Neuron (in vitro differentiated cells): Measurements from ENCODE around the gene UQCC3.
"Not testable (repeated sequence)": the region's sequence is repeated elsewhere in the genome, so short reads cannot be mapped to it uniquely, and the experiment has no call there.

ENCODE experiments used
- H2AFZ ChIP-seq: one replicate; pipeline ENCODE4 v1.6.1; 2013; ENCODE audit warnings: low read depth, mild to moderate bottlenecking, inconsistent platforms, low read length, moderate library complexity
- H3K27me3 ChIP-seq: one replicate; pipeline ENCODE4 v1.6.1; 2013; ENCODE audit warnings: low read length; ENCODE audit not compliant: insufficient read depth
- H3K36me3 ChIP-seq: one replicate; pipeline ENCODE4 v1.6.1; 2013; ENCODE audit warnings: low read length; ENCODE audit not compliant: insufficient read depth
- H3K4me1 ChIP-seq: one replicate; pipeline ENCODE4 v1.6.1; 2013; ENCODE audit warnings: low read length; ENCODE audit not compliant: insufficient read depth
- H3K4me3 ChIP-seq: 2 replicates; pipeline ENCODE4 v1.5.1; 2013; ENCODE audit warnings: mild to moderate bottlenecking, low read length, moderate library complexity
- H3K9me3 ChIP-seq: one replicate; pipeline ENCODE4 v1.6.1; 2013; ENCODE audit warnings: low read length

Gene UQCC3

DNA sequence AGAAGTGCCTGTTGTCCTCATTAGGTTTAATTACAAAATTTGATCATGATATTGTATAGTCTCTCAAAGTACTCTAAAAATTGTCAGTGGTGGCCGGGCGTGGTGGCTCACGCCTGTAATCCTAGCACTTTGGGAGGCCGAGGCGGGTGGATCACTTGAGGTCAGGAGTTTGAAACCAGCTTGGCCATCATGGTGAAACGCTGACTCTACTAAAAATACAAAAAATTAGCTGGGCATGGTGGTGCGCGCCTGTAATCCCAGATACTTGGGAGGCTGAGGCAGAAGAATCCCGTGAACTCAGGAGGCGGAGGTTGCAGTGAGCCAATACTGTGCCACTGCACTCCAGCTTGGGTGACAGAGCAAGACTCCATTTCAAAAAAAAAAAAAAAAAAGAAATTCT, 3.9 kb downstream of the UQCC3 start:
- Histone ChIP-seq H3K4me1 (peaks cover 35% of the 10 kb centered on the region), H3K36me3 (peaks cover 32% of the 10 kb centered on the region)
- H3K4me3 ChIP-seq, H3K9me3 ChIP-seq, H2AFZ ChIP-seq, H3K27me3 ChIP-seq: not testable (repeated sequence)

DNA sequence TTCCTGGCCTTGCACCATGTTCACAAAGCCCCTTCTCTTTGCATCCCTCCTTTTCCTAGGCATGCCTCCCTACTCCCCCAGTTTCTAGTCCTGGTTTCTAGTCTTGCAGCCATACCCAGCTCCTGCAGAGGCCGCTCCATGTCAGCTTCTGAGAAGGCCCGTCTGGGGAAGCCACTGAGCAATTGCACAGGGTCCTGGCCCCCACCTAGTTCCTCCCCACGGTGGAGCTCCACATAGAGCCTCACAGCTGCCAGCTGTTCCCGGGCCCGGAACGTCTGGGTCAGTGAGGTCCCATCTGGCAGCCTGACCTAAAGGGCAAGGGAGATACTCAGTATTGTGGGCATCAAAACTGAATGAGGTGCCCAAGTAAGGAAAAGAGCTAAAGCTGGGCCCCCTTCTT, 5.2 kb downstream of the UQCC3 start:
- Histone ChIP-seq H3K9me3 (no peaks in the 10 kb centered on the region), H3K27me3 (no peaks in the 10 kb centered on the region), H2AFZ (no peak overlapping the region), H3K36me3 (peaks cover 32% of the 10 kb centered on the region), H3K4me3 (no peak overlapping the region), H3K4me1 (peaks cover 30% of the 10 kb centered on the region)

DNA sequence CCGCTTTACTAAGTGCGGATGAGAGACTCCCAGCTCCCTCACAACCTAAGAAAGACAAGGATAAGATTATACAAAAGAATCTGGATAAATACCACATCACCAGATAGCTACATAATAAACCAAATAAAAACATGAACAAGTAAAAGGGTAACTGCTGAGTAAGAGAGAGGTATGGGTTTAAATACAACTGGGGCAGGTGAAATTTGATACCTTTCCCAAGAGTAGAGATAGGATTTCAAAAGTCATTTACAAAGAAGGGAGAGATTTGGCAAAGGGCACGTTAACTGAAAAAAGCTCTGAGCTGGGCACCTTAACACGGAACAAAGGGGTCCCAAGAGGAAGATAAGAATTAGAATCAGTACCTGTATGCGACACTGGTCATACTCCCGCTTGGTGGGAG, 5.7 kb downstream of the UQCC3 start:
- Histone ChIP-seq H3K4me1 (peaks cover 25% of the 10 kb centered on the region), H3K9me3 (no peaks in the 10 kb centered on the region), H3K4me3 (peak overlapping the region; percentile 79), H3K36me3 (peaks cover 32% of the 10 kb centered on the region), H2AFZ (no peak overlapping the region), H3K27me3 (no peaks in the 10 kb centered on the region)

DNA sequence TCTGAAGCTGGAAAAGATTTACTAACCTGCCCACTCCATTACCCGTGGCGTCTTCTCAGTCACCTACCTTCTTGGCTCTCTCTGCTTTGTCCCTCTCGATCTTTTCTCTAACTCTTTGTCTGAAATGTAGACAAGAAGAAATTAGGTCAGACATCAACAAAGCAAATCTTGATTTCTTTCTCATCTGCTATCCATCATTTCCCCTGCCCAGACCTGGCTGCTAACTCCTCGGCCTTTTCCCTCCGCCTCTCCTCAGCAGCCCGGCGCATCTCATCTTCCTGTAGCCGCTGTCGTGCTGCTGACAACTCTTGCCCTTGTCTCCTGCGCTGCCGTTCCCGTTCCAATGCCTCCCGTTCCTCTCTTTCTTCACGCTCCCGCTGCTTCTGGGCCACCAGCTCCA, 6.2 kb downstream of the UQCC3 start:
- H3K9me3 ChIP-seq: no peaks in the 10 kb centered on the region
- H3K36me3 ChIP-seq: peaks cover 32% of the 10 kb centered on the region
- peak overlapping the region; percentile 79 for H3K4me3 ChIP-seq
- no peaks in the 10 kb centered on the region for H3K27me3 ChIP-seq
- H3K4me1 ChIP-seq: peaks cover 22% of the 10 kb centered on the region
- no peak overlapping the region for H2AFZ ChIP-seq

DNA sequence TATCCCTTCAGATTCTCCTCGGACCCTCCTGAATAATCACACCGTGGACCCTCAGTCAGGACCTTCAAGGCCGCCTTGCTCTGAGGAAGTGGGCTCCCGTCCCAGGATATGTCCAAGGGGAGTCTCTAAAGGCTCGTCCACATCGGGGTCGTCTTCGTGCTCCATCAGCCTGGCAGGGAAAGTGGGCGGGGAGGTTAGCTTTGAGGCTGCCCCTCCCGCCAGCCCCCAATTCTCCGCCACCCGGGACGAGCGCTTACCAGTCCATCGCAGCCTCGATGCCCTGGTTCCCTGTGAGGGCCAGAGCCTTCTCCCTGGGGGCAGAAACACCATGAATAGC, 6.9 kb downstream of the UQCC3 start:
- Histone ChIP-seq H3K4me3 (peak overlapping the region; percentile 79), H2AFZ (no peak overlapping the region), H3K27me3 (no peaks in the 10 kb centered on the region), H3K4me1 (peaks cover 22% of the 10 kb centered on the region), H3K36me3 (peaks cover 26% of the 10 kb centered on the region), H3K9me3 (no peaks in the 10 kb centered on the region)

DNA sequence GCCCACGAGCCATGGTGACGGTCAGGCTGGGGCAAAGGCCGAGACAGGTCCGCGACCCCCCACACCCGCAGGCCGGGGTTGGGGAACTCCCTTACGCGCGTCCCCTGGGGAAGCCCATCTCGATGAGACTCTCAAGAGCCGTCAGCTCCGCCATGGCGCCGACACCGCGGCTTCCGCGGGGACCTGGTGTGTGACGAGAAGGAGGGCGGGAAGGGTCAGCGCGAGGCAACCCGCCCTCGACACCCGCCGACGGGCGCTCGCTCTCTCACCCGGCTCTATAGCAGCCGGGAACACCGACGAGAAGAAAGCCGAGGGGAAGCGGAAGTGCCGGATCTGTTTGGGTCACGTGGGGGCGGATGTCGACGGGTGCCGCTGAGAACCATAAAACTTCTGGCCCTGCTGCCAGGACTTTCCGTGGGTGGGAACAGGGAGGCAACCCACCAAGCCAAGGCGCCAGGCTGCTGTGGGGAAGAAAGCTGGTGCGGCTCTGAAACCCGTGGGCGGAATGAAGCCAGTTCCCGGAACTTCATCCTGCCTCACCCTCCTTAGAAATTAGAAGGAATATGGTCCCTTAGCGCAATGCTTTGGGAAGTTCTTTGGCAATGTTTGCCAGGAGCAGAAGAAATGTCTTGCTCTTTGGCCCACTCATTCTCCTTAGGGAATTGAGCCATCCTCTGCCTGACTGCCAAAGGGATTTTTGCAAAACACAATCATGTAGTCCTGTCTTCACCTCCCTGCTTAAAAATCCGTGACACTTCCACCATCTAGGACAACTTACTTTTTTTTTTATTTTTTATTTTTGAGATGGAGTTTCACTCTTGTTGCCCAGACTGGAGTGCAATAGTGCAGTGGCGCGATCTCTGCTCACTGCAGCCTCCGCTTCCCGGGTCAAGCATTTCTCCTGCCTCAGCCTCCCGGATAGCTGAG, 7.6 kb downstream of the UQCC3 start, which contains the start of gene UBXN1:
TSS of gene UBXN1 (minus strand) at position 304 of the 927 bp plus-strand sequence. CDS start at position 154, 150 bp downstream.
- Histone ChIP-seq H3K9me3 (no peaks in the 10 kb centered on the region), H3K27me3 (no peaks in the 10 kb centered on the region), H2AFZ (peak within 1 kb of the TSS; percentile 27), H3K4me1 (peaks cover 22% of the 10 kb centered on the region), H3K36me3 (peaks cover 22% of the 10 kb centered on the region), H3K4me3 (peak within 1 kb of the TSS; percentile 79)

DNA sequence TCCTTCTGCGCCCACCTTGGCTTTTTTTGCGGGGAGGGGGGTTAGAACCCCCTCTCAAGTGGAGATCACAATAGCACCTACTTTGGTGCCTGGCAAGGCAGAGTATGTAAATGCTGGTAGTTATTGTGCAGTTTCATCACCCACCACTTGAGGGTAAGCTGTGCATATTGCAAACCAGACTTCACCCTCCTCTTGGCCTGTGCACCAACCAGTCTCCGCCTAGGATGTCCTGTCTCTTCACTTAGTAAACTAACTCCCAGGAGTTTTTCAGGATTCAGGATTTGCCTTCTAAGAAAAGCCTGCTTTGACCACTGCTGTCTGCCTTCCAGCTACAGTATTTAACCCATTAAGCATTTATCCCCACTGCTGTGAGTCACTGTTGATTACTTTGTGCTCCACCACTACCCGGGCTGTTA, 9.4 kb downstream of the UQCC3 start:
- peaks cover 22% of the 10 kb centered on the region for H3K4me1 ChIP-seq
- H3K27me3 ChIP-seq: no peaks in the 10 kb centered on the region
- H2AFZ ChIP-seq: peak overlapping the region; percentile 49
- H3K4me3 ChIP-seq: no peak overlapping the region
- H3K36me3 ChIP-seq: peaks cover 18% of the 10 kb centered on the region
- no peaks in the 10 kb centered on the region for H3K9me3 ChIP-seq

DNA sequence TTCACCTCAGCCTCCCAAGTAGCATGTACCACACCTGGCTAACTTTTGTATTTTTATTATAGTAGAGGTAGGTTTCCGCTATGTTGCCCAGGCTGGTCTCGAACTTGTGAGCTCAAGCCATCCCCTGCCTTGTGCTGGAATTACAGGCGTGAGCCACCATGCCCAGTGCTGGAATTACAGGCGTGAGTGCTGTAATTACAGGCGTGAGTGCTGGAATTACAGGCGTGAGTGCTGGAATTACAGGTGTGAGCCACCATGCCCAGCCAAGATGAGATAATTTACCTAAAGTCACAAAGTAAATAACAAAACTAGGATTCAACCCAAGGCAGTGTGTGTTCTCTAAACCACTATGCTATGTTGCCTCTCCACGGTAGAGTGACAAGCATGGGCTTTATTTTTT, 11.0 kb downstream of the UQCC3 start:
- Histone ChIP-seq H3K27me3 (no peaks in the 10 kb centered on the region), H3K4me1 (peaks cover 12% of the 10 kb centered on the region), H3K4me3 (no peak overlapping the region), H3K36me3 (peaks cover 5% of the 10 kb centered on the region), H2AFZ (no peak overlapping the region), H3K9me3 (no peaks in the 10 kb centered on the region)

DNA sequence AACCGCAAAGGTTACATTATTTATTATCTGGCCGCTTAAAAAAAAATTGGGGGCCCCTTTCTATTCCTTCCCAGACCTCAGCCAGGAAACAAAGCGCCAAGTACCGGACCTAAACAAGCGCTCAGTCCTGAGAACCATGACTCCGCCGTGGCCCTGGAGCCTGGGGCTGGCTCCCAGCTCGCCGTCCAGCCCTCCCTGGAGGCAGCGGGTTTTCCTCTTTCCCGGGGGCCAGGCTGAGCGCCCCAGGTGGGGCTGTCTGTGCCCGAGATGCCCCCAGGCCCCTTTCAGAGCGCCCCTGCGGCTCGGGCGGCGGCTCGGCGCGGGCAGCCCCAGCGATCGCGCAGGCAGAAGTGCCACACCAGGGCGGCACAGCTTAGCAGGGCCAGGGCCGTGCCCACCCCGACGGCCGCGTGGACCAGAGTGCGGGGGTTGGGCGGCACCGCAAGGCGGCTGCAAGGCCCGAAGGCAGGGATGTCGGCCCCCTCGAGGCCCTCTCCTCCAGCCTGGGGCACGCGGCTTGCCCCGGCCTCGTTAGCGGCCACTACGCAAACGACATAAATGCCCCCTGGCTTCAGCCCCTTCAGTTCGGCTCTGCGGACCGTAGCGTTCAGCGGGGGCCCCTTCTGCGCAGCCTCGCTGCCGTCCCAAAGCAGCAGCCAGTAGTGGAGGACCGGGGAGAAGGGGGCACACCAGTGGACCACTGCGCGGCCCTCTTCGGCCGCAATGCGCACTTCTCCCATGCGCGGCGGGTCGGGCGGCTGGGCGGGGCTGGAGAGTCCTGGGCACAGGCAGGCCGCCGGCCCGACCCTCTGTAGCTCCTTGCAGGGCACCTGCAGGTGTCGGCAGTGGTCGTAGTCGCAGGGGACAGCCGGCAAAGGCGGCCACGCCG, 16.3 kb downstream of the UQCC3 start:
- Histone ChIP-seq H3K9me3 (no peaks in the 10 kb centered on the region), H3K36me3 (peaks cover 28% of the 10 kb centered on the region), H3K27me3 (no peaks in the 10 kb centered on the region), H2AFZ (no peak overlapping the region), H3K4me3 (no peak overlapping the region), H3K4me1 (no peaks in the 10 kb centered on the region)

DNA sequence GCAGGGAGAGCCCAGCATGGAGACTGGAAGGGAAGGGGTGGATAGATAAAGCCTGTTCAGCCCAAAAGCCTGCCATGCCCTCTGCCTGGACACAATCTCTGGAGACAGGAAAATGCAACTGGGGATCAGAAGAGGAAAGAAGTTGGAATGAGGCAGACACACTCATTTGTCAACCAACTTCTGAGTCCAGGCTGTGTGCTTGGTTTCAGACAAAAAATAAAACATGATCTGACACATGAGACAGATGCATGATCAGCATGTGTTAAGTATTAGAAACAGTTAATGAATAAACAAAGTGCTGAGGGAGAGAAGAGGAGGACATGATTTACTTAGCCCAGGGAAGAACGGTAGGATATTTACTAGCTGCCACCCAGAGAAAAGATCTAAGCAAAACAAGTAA, 17.0 kb downstream of the UQCC3 start:
- Histone ChIP-seq H3K4me1 (no peaks in the 10 kb centered on the region), H3K36me3 (peaks cover 36% of the 10 kb centered on the region), H2AFZ (no peak overlapping the region), H3K4me3 (no peak overlapping the region), H3K27me3 (no peaks in the 10 kb centered on the region), H3K9me3 (no peaks in the 10 kb centered on the region)

DNA sequence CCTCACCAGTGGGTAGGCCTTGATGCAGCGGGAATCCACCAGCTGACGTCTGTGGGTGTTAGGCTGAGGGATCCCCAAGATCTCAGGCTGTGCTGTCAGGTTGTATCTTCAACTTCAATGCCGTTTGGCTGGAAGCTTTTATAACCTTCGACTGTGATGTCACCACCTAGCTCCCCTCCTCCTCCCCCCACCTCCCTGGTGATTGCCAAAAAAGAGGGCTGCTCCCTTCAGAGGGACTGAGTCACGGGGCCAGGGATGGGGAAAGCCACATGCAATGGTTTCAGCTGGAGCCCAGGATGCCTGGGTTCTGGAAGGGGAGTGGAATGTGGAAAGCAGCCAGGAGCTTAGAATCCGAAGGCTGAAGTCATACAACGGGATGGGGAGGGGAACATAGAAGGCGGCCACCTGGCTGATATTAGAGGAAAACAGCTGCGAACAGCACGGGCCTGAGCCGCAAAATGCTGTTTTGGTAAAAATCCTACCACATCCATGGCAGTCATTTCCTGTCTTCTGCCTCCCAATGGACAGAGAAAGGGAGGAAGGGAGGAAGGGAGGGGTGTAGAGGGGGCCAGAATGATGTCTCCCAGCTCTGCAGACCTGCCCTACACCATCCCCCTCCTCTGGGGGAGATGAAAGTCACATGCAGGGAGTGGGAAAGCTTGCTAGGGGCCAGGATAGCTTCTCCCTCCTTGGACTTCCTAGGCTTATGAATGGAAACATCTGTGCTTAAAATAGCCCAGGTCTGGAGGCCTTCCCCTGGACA, 18.1 kb downstream of the UQCC3 start, which contains the start of gene LRRN4CL:
TSS of gene LRRN4CL (minus strand) at position 110 of the 763 bp plus-strand sequence. CDS start 1,022 bp downstream, outside the sequence.
- peaks cover 43% of the 10 kb centered on the region for H3K36me3 ChIP-seq
- H3K9me3 ChIP-seq: no peaks in the 10 kb centered on the region
- H2AFZ ChIP-seq: no peak within 1 kb of the TSS
- H3K4me1 ChIP-seq: no peaks in the 10 kb centered on the region
- H3K27me3 ChIP-seq: no peaks in the 10 kb centered on the region
- H3K4me3 ChIP-seq: no peak within 1 kb of the TSS

DNA sequence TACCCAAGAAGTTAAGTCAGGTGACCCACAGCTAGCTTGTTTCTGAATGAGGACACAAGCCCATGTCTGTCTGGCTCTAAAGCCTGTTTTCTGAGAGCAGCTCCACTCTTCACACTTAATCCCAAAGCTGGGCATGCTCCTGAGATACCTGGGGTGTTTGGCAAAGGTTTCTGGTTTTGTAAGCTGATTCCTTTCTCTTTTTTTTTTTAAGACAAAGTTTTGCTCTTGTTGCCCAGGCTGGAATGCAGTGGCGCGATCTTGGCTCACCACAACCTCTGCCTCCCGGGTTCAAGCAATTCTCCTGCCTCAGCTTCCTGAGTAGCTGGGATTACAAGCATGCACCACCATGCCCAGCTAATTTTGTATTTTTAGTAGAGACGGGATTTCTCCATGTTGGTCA, 22.2 kb downstream of the UQCC3 start:
- not testable (repeated sequence) for H2AFZ ChIP-seq, H3K4me3 ChIP-seq, H3K9me3 ChIP-seq, H3K4me1 ChIP-seq, H3K27me3 ChIP-seq
- H3K36me3 ChIP-seq: peaks cover 57% of the 10 kb centered on the region
